ENCODE measurements around the gene FIG4.
"Not testable (repeated sequence)": the region's sequence is repeated elsewhere in the genome, so short reads cannot be mapped to it uniquely, and the experiment has no call there.

FIG4 gene

GRCh38 chr6:109861946-109862345 is 170.8 kb downstream of the FIG4 start:
- DNase-seq, result no peak

- DNase-seq, result no peak
These were observed 173.0 kb downstream of the FIG4 start for GRCh38 chr6:109864050-109864449.

DNA sequence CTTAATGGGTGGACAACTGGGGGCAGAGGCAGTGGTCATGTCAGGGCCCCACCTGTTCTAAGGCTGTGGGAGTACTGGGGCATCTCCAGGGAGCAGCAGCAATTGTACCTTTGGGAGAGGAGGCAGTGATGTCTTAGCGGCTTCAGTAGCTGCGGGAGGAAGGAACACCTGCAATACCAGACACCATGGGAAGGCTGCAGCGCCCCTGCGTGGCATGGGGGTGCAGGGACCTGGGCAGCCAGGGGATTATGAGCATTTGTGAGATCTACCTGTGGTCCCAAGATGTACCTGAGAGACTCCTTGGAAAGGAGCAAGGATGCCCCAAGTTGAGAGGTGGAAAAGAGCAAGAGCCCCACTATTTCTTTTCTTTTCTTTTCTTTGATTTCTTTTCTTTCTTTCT is 174.9 kb downstream of the FIG4 start:
- DNase-seq, result no peak

- no peak for DNase-seq
These were observed 176.2 kb downstream of the FIG4 start for GRCh38 chr6:109867009-109867969.

GRCh38 chr6:109867970-109868358 is 176.9 kb downstream of the FIG4 start:
- DNase-seq, result no peak

GRCh38 chr6:109869398-109870088 is 178.4 kb downstream of the FIG4 start:
- not testable (repeated sequence) for DNase-seq

GRCh38 chr6:109870089-109870410 is 179.0 kb downstream of the FIG4 start:
- no peak for DNase-seq

DNA sequence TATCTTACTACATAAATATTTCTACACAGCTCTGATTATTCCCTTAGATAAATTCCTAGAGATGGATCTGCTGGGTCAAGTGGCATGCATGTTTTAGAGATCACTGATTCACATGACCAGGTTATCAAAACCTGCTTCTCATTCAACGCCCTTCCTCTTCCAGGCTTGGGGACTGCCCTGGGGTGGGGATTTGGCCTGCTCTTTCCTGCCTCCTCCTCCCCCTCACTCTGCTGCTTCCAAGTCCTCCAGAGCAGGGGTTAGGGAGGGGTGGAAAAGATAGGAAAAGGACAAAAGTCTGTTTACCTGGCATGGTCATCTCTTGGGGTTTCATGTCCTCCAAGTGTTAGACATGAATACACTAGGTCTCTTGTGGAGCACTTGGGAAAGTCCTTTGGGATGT is 181.5 kb downstream of the FIG4 start:
- no peak for DNase-seq

DNA sequence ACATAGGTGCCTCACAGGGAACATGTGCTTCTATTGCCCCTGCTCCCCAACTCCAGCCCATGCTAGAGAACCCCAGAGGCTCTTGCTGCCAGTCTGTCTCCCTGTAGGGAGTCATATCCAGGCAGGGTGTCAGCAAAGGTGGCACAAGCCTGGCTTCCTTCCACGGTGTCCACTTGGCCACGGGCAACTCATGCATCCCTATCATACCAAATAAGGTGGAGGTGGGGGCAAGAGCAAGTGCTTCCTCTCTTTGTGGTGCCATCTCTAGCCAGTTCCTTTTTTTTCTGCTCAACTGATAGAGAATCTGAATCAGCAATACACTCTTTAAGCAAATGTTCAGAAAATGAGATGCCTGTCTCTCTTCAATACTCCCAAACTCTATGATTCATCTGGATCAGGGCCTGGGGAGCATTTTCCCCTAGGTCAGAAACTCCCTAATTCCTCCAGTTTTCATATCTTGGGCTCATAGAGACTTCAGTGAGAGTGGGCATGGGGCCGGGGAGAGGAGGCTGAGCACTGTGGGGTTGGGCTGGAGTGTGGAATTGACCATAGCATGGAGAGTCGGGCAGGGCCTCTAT is 182.0 kb downstream of the FIG4 start:
- DNase-seq, result no peak

DNA sequence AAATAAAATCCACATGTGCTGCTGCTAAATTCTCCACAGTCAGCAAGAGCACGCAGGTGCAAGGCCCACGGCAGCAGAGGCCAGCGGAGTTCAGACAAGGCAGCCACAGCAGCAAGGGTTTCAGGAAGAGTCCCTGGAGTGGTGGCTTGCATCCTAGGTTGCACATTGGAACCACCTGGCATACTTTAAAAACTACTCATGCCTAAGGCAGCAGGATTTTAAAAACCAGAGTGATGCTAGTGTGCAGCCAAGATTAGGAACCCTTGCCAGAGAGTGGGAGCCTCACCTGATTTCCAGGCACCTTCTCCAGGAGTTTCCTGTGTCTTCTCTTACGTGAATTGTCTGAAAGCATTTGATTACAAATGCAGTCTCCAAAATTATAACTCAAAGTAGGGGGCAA is 183.0 kb downstream of the FIG4 start:
- DNase-seq, result no peak

DNA sequence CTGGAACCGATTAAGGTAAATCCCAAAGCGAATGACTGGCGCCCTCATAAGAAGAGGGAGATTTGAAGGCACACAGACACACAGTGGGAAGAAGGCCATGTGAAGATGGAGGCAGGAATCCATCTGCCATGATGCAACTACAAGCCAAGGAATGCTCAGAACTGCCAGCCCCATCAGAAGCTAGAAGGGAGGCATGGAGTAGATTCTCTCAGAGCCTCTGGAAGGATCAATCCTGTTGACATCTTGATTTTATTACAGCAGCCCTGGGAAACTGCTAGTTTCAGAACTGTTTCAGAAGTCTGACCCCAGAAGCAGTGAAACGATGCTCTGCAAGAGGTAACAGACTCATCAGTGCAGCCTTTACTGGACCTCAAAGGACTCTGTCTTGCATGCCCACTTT is 183.5 kb downstream of the FIG4 start:
- no peak for DNase-seq

Data from activated naive CD4-positive, alpha-beta T cell treated with Interleukin-2 at 50 U/mL for 16 hours (primary cell).